Measurements from ENCODE around the gene RNASE2. TPM values are rescaled to one million over a fixed set of nuclear protein-coding genes. Genes with fewer than 3 reads are reported as not detected.
"Not testable (repeated sequence)": the region's sequence is repeated elsewhere in the genome, so short reads cannot be mapped to it uniquely, and the experiment has no call there.

Gene RNASE2
- total RNA-seq, 1 donor from 2014 or later = not detected

DNA sequence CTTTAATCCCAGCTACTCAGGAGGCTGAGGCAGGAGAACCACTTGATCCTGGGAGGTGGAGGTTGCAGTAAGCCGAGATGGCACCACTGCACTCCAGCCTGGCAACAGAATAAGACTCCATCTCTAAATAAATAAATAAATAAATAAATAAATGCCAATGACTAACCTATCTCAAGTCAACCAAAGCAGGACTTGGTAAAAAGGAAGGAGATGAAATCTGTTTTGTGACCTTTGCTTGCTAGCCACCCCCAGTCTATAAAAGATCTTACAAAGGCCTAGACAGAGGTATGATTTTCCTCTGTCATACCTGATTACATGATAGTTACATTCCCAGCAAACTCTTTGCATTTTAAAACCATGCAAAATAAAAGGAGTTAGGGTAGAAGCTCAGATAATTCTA lies 21.0 kb downstream of the RNASE2 start:
- H3K27ac Mint-ChIP-seq (ENCODE audit: unreplicated experiment) = no peak overlapping the region
- no peak overlapping the region for H3K4me3 Mint-ChIP-seq (ENCODE audit: unreplicated experiment)
- TF ChIP-seq, protein P1, sequence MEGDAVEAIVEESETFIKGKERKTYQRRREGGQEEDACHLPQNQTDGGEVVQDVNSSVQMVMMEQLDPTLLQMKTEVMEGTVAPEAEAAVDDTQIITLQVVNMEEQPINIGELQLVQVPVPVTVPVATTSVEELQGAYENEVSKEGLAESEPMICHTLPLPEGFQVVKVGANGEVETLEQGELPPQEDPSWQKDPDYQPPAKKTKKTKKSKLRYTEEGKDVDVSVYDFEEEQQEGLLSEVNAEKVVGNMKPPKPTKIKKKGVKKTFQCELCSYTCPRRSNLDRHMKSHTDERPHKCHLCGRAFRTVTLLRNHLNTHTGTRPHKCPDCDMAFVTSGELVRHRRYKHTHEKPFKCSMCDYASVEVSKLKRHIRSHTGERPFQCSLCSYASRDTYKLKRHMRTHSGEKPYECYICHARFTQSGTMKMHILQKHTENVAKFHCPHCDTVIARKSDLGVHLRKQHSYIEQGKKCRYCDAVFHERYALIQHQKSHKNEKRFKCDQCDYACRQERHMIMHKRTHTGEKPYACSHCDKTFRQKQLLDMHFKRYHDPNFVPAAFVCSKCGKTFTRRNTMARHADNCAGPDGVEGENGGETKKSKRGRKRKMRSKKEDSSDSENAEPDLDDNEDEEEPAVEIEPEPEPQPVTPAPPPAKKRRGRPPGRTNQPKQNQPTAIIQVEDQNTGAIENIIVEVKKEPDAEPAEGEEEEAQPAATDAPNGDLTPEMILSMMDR (IDR thresholded peaks at IDR 0.05; ENCODE audit: partially characterized antibody, unreplicated experiment) = no peak
- peaks cover 2% of the 10 kb centered on the region for H3K27me3 Mint-ChIP-seq (ENCODE audit: unreplicated experiment)
- H3K4me1 Mint-ChIP-seq (ENCODE audit: low read depth, unreplicated experiment) = no peaks in the 10 kb centered on the region
- H3K36me3 Mint-ChIP-seq (ENCODE audit: unreplicated experiment) = no peaks in the 10 kb centered on the region
- peaks cover 6% of the 10 kb centered on the region for H3K9me3 Mint-ChIP-seq (ENCODE audit: unreplicated experiment)
- DNase-seq = no peak

DNA sequence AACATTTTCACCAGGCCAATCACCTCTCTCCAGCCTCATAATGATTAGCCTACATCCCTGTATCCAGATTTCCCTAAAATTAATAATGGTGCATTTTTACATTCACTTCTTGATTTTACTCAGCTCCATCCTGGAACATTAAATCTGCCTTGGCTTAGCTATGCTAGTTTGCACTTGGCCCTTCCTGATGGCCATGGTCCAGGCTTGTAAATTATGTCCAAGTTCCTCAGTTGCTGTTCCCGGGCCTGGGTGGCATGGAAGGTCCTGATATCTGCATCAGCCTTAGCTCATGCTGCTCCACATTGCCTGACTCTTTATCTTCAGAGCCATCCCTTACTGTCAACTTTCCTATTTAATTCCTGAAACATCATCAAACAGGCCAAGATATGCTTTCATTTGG lies 23.4 kb downstream of the RNASE2 start:
- no peaks in the 10 kb centered on the region for H3K4me1 Mint-ChIP-seq (ENCODE audit: low read depth, unreplicated experiment)
- no peak overlapping the region for H3K4me3 Mint-ChIP-seq (ENCODE audit: unreplicated experiment)
- no peak overlapping the region for H3K27ac Mint-ChIP-seq (ENCODE audit: unreplicated experiment)
- no peaks in the 10 kb centered on the region for H3K36me3 Mint-ChIP-seq (ENCODE audit: unreplicated experiment)
- no peak for DNase-seq
- H3K27me3 Mint-ChIP-seq (ENCODE audit: unreplicated experiment) = peaks cover under 1% of the 10 kb centered on the region
- TF ChIP-seq, protein P1 (IDR thresholded peaks at IDR 0.05; ENCODE audit: partially characterized antibody, unreplicated experiment) = no peak
- peaks cover 4% of the 10 kb centered on the region for H3K9me3 Mint-ChIP-seq (ENCODE audit: unreplicated experiment)

DNA sequence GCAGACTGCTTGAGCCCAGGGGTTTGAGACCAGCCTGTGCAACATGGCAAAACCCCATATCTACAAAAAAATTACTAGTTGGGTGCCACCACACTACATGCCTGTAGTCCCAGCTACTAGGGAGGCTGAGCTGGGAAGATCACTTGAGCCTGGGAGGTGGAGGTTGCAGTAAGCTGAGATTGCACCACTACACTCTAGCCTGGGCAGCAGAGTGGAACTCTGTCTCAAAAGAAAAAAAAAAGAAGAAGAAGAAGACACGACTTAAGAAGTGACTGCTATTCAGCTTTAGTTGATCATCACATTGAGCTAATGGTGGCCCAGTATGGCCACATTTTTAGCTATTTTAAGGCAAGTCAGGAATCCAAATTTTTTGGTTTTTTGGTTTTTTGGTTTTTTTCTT lies 25.6 kb downstream of the RNASE2 start:
- Mint-ChIP-seq H3K9me3 (ENCODE audit: unreplicated experiment) (peaks cover 4% of the 10 kb centered on the region), H3K36me3 (ENCODE audit: unreplicated experiment) (no peaks in the 10 kb centered on the region), H3K27me3 (ENCODE audit: unreplicated experiment) (no peaks in the 10 kb centered on the region), H3K4me1 (ENCODE audit: low read depth, unreplicated experiment) (no peaks in the 10 kb centered on the region), H3K4me3 (ENCODE audit: unreplicated experiment) (no peak overlapping the region), H3K27ac (ENCODE audit: unreplicated experiment) (no peak overlapping the region)
- no peak for DNase-seq
- TF ChIP-seq, protein P1 (IDR thresholded peaks at IDR 0.05; ENCODE audit: partially characterized antibody, unreplicated experiment) = no peak

DNA sequence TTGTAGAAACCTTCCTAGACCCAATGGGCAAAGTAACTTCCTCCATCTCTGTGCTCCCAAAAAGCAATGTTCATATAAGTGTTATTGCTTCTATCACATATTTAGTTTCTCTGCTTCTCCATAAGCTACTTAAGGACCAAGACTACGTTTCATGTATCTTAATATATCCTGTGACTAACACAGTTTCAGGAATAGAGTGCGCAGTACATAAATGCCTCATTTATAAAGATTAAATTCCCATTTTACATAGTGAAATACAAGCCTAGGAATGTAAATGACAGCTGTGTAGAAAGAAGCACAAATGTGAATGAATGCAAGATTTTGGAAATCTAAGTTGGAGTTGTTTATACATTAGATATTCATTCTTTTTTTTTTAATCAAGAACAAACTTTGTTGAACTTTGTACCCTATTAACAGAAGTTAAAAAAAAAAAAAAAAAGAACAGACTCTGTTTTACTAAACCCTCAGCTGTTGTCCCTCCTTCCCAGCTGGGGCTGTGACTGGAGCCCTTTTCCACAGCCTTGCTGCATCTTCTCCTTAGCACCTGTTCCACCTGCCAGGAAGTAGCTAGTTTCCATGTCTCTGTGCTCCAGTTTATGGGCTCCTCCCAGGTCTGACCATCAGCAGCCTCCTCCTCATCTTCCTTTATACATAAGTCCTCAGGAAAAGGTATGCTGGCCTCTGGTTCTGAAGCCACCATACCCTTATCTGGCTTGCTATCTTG lies 27.5 kb downstream of the RNASE2 start:
- Mint-ChIP-seq H3K27me3 (ENCODE audit: unreplicated experiment) (no peaks in the 10 kb centered on the region), H3K9me3 (ENCODE audit: unreplicated experiment) (peaks cover 5% of the 10 kb centered on the region), H3K4me3 (ENCODE audit: unreplicated experiment) (no peak overlapping the region), H3K36me3 (ENCODE audit: unreplicated experiment) (no peaks in the 10 kb centered on the region), H3K27ac (ENCODE audit: unreplicated experiment) (no peak overlapping the region), H3K4me1 (ENCODE audit: low read depth, unreplicated experiment) (no peaks in the 10 kb centered on the region)
- TF ChIP-seq, protein P1 (IDR thresholded peaks at IDR 0.05; ENCODE audit: partially characterized antibody, unreplicated experiment) = no peak
- no peak for DNase-seq

DNA sequence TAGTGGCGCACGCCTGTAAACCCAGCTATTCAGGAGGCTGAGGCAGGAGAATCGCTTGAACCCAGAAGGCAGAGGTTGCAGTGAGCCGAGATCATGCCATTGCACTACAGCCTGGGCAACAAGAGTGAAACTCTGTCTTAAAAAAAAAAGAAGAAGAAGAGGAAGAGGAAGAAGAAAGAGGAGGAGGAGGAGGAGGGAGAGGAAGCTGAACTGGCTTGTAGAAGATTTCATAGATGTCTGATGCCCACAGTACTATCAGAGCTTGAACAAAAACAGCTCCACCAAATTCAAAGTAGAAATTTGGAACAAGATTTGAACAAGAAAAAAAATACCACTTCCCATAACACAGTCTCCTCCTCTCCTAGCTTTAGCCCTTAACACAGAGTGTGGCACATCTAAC lies 30.4 kb downstream of the RNASE2 start:
- H3K36me3 Mint-ChIP-seq (ENCODE audit: unreplicated experiment); H3K4me3 Mint-ChIP-seq (ENCODE audit: unreplicated experiment); DNase-seq; H3K4me1 Mint-ChIP-seq (ENCODE audit: low read depth, unreplicated experiment); H3K9me3 Mint-ChIP-seq (ENCODE audit: unreplicated experiment); H3K27ac Mint-ChIP-seq (ENCODE audit: unreplicated experiment); H3K27me3 Mint-ChIP-seq (ENCODE audit: unreplicated experiment): not testable (repeated sequence)
